GM10847 (cell line): Measurements from ENCODE around the gene ASXL2.

Source experiments
- POLR2A ChIP-seq: IDR thresholded peaks from 2 replicates; pipeline ENCODE4 v1.6.1; 2011; ENCODE audit not compliant: insufficient read length; ENCODE audit errors: extremely low read depth

The ASXL2 gene

GRCh38 chr2:25891672-25892071, 13.4 kb upstream of the ASXL2 start:
- TF ChIP-seq POLR2A: no peak

GRCh38 chr2:25887624-25888242, 9.4 kb upstream of the ASXL2 start:
- TF ChIP-seq POLR2A: no peak

GRCh38 chr2:25885933-25886332, 7.6 kb upstream of the ASXL2 start:
- TF ChIP-seq POLR2A: no peak

- no peak for TF ChIP-seq POLR2A
Observed at GRCh38 chr2:25881764-25882163, 3.5 kb upstream of the ASXL2 start.

- TF ChIP-seq POLR2A: no peak
Observed at GRCh38 chr2:25879133-25879730, 945 bp upstream of the ASXL2 start.

GRCh38 chr2:25877431-25878360, 591 bp downstream of the ASXL2 start:
- no peak for TF ChIP-seq POLR2A

GRCh38 chr2:25872134-25872533, 6.2 kb downstream of the ASXL2 start:
- no peak for TF ChIP-seq POLR2A

GRCh38 chr2:25867396-25868003, 10.8 kb downstream of the ASXL2 start:
- no peak for TF ChIP-seq POLR2A

- TF ChIP-seq POLR2A: no peak
Observed at GRCh38 chr2:25856377-25856776, 21.9 kb downstream of the ASXL2 start.

- no peak for TF ChIP-seq POLR2A
Observed at GRCh38 chr2:25855065-25855464, 23.2 kb downstream of the ASXL2 start.

GRCh38 chr2:25854613-25855012, 23.7 kb downstream of the ASXL2 start:
- TF ChIP-seq POLR2A: no peak

- TF ChIP-seq POLR2A: no peak
Observed at GRCh38 chr2:25853038-25853638, 25.1 kb downstream of the ASXL2 start.

GRCh38 chr2:25851740-25852503, 26.4 kb downstream of the ASXL2 start:
- no peak for TF ChIP-seq POLR2A

- no peak for TF ChIP-seq POLR2A
Observed at GRCh38 chr2:25845843-25846505, 32.3 kb downstream of the ASXL2 start.

GRCh38 chr2:25844089-25844488, 34.2 kb downstream of the ASXL2 start:
- no peak for TF ChIP-seq POLR2A

- no peak for TF ChIP-seq POLR2A
Observed at GRCh38 chr2:25842155-25842554, 36.1 kb downstream of the ASXL2 start.
